K562 (cell line): Measurements from ENCODE around the gene WASL. TPM values are rescaled to one million over a fixed set of nuclear protein-coding genes. Genes with fewer than 3 reads are reported as not detected.

Experiments used
- ATAC-seq: fragments of 200-7000 bp; cut with Tn5 transposase; 3 replicates; pipeline ENCODE4 v1.9.1; 2020; ENCODE audit warnings: moderate library complexity
- BruUV-seq: library from RNA; stranded (reverse); fragments of 400-500 nt; replicated peaks from 2 replicates; lab custom pipeline; 2021; lab: Mats Ljungman, UMichigan
- CTCF ChIA-PET: fragments of 300-600 bp; formaldehyde crosslinking; extraction: SDS; loops from one replicate; lab custom pipeline; 2021; ENCODE audit warnings: low intra/inter-chr PET ratio; lab: Yijun Ruan, JAX
- POLR2A ChIA-PET: fragments of 300-600, 350-650 bp; sonication (Branson Sonifier 250); formaldehyde crosslinking; extraction: SDS; loops from one replicate; lab custom pipeline; 2021; ENCODE audit warnings: antibody characterized with exemption, inconsistent platforms; lab: Yijun Ruan, JAX
- DNase-seq, 4 experiments: peaks; one replicate each; pipeline versions ENCODE4 v3.0.0 to v3.0.0-alpha.2; 2011 to 2018; ENCODE audit warnings: low spot score in 3 of 4, mixed read lengths in 3 of 4; ENCODE audit errors: extremely low read depth in 1 of 4
- FAIRE-seq: peaks from 2 replicates; lab custom pipeline; 2011; peaks lifted over from hg19 to GRCh38; lab: Jason Lieb, UNC
- H2AFZ ChIP-seq: 2 replicates; pipeline ENCODE4 v1.6.0; 2011; ENCODE audit warnings: low read depth, low read length, control low read depth, inconsistent platforms
- H3K27ac ChIP-seq: fragments of 200-600 bp; 3 replicates; pipeline ENCODE4 v1.8.0; 2011; ENCODE audit warnings: low read depth, mild to moderate bottlenecking, control low read depth, inconsistent platforms, low read length, moderate library complexity, mixed read lengths; ENCODE audit errors: extremely low read depth
- H3K27me3 ChIP-seq, 2 experiments: fragments of 300-600 bp in 1 of 2; 2 replicates in 1 of 2; 3 replicates in 1 of 2; pipeline versions ENCODE4 v1.6.0 to v1.8.0; 2011; ENCODE audit warnings: inconsistent platforms in 2 of 2, low read length in 2 of 2, mild to moderate bottlenecking in 1 of 2, mixed read lengths in 1 of 2, moderate library complexity in 1 of 2; ENCODE audit not compliant: control insufficient read depth in 2 of 2, insufficient read depth in 2 of 2
- H3K36me3 ChIP-seq: fragments of 300-600 bp; 3 replicates; pipeline ENCODE4 v1.8.0; 2011; ENCODE audit warnings: mild to moderate bottlenecking, low read length, inconsistent platforms; ENCODE audit not compliant: control insufficient read depth, insufficient read depth
- H3K4me1 ChIP-seq, 2 experiments: fragments of 200-600 bp in 1 of 2; replicated peaks in 1 of 2; 2 replicates in 1 of 2; 3 replicates in 1 of 2; pipeline versions ENCODE4 v1.5.1 to v1.8.0; 2011; ENCODE audit warnings: inconsistent platforms in 2 of 2, low read length in 2 of 2, mild to moderate bottlenecking in 1 of 2, mixed read lengths in 1 of 2, moderate library complexity in 1 of 2; ENCODE audit not compliant: control insufficient read depth in 2 of 2, insufficient read depth in 2 of 2
- H3K4me2 ChIP-seq: 2 replicates; pipeline ENCODE4 v1.6.1; 2011; ENCODE audit warnings: low read length, control low read depth, inconsistent platforms, mixed read lengths; ENCODE audit not compliant: insufficient read depth
- H3K4me3 ChIP-seq: fragments of 200-600 bp; sonication (generic), shearing (Covaris generic); 2 replicates; pipeline ENCODE4 v1.5.1; 2016; ENCODE audit warnings: control low read depth, inconsistent platforms
- H3K79me2 ChIP-seq: fragments of 200-600 bp; 3 replicates; pipeline ENCODE4 v1.8.0; 2011; ENCODE audit warnings: low read length, inconsistent platforms; ENCODE audit not compliant: control insufficient read depth, insufficient read depth
- H3K9ac ChIP-seq, 2 experiments: 2 replicates each; pipeline versions ENCODE4 v1.6.0 to v1.6.1; 2011; ENCODE audit warnings: low read depth in 2 of 2, low read length in 2 of 2, control low read depth in 1 of 2, inconsistent platforms in 1 of 2, mild to moderate bottlenecking in 1 of 2, mixed read lengths in 1 of 2; ENCODE audit not compliant: insufficient read depth in 1 of 2
- H3K9me1 ChIP-seq: one replicate; pipeline ENCODE4 v1.6.0; 2011; ENCODE audit warnings: inconsistent platforms, mild to moderate bottlenecking, low read length, moderate library complexity; ENCODE audit not compliant: control insufficient read depth, insufficient read depth
- H3K9me3 ChIP-seq: replicated peaks from 2 replicates; pipeline ENCODE4 v1.5.1; 2011; ENCODE audit warnings: low read depth, low read length, inconsistent platforms; ENCODE audit not compliant: control insufficient read depth, insufficient read depth
- H4K20me1 ChIP-seq: replicated peaks from 2 replicates; pipeline ENCODE4 v1.6.1; 2011; ENCODE audit warnings: low read length, inconsistent platforms, mixed read lengths; ENCODE audit not compliant: control insufficient read depth, insufficient read depth
- ARHGAP35 ChIP-seq: fragments of 450-650 bp; IDR thresholded peaks from 2 replicates; pipeline ENCODE4 v1.6.1; 2018; ENCODE audit not compliant: partially characterized antibody
- ARID2 ChIP-seq: fragments of 450-650 bp; IDR thresholded peaks from 2 replicates; pipeline ENCODE4 v1.6.1; 2017; ENCODE audit warnings: antibody characterized with exemption, mild to moderate bottlenecking
- CC2D1A ChIP-seq: fragments of 450-650 bp; IDR thresholded peaks from 2 replicates; pipeline ENCODE4 v1.6.1; 2017; ENCODE audit warnings: mild to moderate bottlenecking
- CEBPZ ChIP-seq: fragments of 150-350 bp; IDR thresholded peaks from 2 replicates; pipeline ENCODE4 v1.6.1; 2014; ENCODE audit warnings: low read depth, mild to moderate bottlenecking, low read length, borderline replicate concordance
- CXXC5 ChIP-seq: fragments of 250-450 bp; sonication (Bioruptor Pico); IDR thresholded peaks from 2 replicates; pipeline ENCODE4 v1.8.0; 2022; ENCODE audit warnings: inconsistent platforms, mild to moderate bottlenecking, moderate library complexity
- DDX20 ChIP-seq: fragments of 450-650 bp; IDR thresholded peaks from 2 replicates; pipeline ENCODE4 v1.6.1; 2016; ENCODE audit warnings: missing genetic modification characterization, low read depth, mild to moderate bottlenecking, missing compliant biosample characterization, moderate library complexity
- EGR1 ChIP-seq: fragments of 450-650 bp; conservative IDR thresholded peaks from 2 replicates; pipeline ENCODE4 v1.6.1; 2017; ENCODE audit warnings: mild to moderate bottlenecking
- ETV1 ChIP-seq: fragments of 450-650 bp; conservative IDR thresholded peaks from 2 replicates; pipeline ENCODE4 v1.6.1; 2016; ENCODE audit warnings: missing genetic modification characterization, control low read depth, low read depth, missing compliant biosample characterization
- KDM4B ChIP-seq, 2 experiments: fragments of 450-650 bp in 1 of 2; sonication (generic) in 1 of 2; IDR thresholded peaks; 2 replicates each; pipeline ENCODE4 v1.6.1; 2016 to 2017; ENCODE audit warnings: borderline replicate concordance in 2 of 2, antibody characterized with exemption in 1 of 2, low read depth in 1 of 2, mild to moderate bottlenecking in 1 of 2
- NBN ChIP-seq: fragments of 450-650 bp; IDR thresholded peaks from 2 replicates; pipeline ENCODE4 v1.6.1; 2016; ENCODE audit warnings: low read depth, mild to moderate bottlenecking
- RBM34 ChIP-seq: fragments of 200-400 bp; formaldehyde crosslinking; IDR thresholded peaks from 2 replicates; pipeline ENCODE4 v1.6.1; 2018; ENCODE audit warnings: low read length, borderline replicate concordance; ENCODE audit not compliant: insufficient read depth
- ZNF134 ChIP-seq: fragments of 250-450 bp; sonication (Bioruptor Pico); conservative IDR thresholded peaks from 2 replicates; pipeline ENCODE4 v1.4.0; 2020
- ZNF24 ChIP-seq: fragments of 450-650 bp; IDR thresholded peaks from 2 replicates; pipeline ENCODE4 v1.6.1; 2016
- ZNF263 ChIP-seq: sonication (generic); formaldehyde crosslinking; IDR thresholded peaks from 2 replicates; pipeline ENCODE4 v1.8.0; 2022; ENCODE audit warnings: mild to moderate bottlenecking, missing genetic modification reagents, borderline replicate concordance
- WGBS: fragments of 100-300 bp; shearing (Covaris generic); methylation state at CpG from one replicate; pipeline ENCODE4 v1.1.6; 2016; ENCODE audit warnings: low coverage, mixed read lengths; ENCODE audit not compliant: insufficient coverage; ENCODE audit errors: missing lambda C conversion rate; 5-methylcytosine and 5-hydroxymethylcytosine counted together
- in situ Hi-C: fragments of 300-500 bp; cut with MboI; formaldehyde crosslinking; loops from 4 replicates; pipeline ENCODE4 v1.15.0; 2018; ENCODE audit warnings: inconsistent platforms, mixed read lengths
- intact Hi-C: fragments of 100-400 bp; cut with micrococcal nuclease; formaldehyde crosslinking; loops from 2 replicates; pipeline ENCODE4 v1.14.2; 2022
- polyA plus RNA-seq, 8 experiments: library from polyadenylated mRNA; depleted of rRNA in 4 of 8; stranded (reverse) in 5 of 8; unstranded in 3 of 8; fragments of >200 nt; fragmentation: Nextera tagmentation in 2 of 8; fragmentation: Illumina TruSeq in 1 of 8; extraction: Ambion mirVana in 2 of 8; extraction: Trizol in 1 of 8; gene quantifications; 2 replicates each; pipeline versions ENCODE4 v1.2.1 to v1.2.3, GENCODE V29; 2011 to 2014; ENCODE audit warnings: inconsistent platforms in 1 of 8, missing spikeins in 1 of 8
- total RNA-seq, 7 experiments: library from RNA; depleted of rRNA in 6 of 7; stranded (reverse); fragments of >200 nt in 6 of 7; fragmentation: Illumina TruSeq in 2 of 7; extraction: Trizol in 2 of 7; gene quantifications; 2 replicates each; pipeline versions ENCODE4 v1.2.1 to v1.2.3, GENCODE V29; 2011 to 2021; ENCODE audit warnings: low replicate concordance in 1 of 7

Gene WASL
- total and polyA plus RNA-seq, 9 of the 15 experiments (the other 6 are each of a cell fraction or from before 2014, with no cell fraction given) = 3.2 to 13.9 (median 8.3) TPM

- TF ChIP-seq RBM34 (no peak), ZNF134 (CRISPR knock-in tag) (no peak), ARHGAP35 (no peak), CEBPZ (no peak), DDX20 (no peak)
Measured at GRCh38 chr7:123695944-123696677, 52.7 kb downstream of the WASL start (continued).

- DNase-seq (peak; percentile 31 to 55 (median 40)), FAIRE-seq (no peak), ATAC-seq (peak; percentile 78)
- ChIA-PET CTCF (no interaction called here), POLR2A (interaction anchor here (1.4 kb wide), 1 partner anchor 15 kb away, joined by 5 read pairs; no protein-coding TSS in a partner anchor)
- Histone ChIP-seq H3K4me1 (peaks cover 0 to 5% of the 10 kb centered on the region in 2 experiments; a peak in 1 of 5 replicates), H3K9me3 (no peaks in the 10 kb centered on the region), H2AFZ (no peak overlapping the region), H3K4me3 (no peak overlapping the region), H3K27ac (no peak overlapping the region), H3K4me2 (no peak overlapping the region), H3K9ac (0 out of 4 replicates have a peak overlapping the region, but pooled peaks of 1 of the 2 experiments have one; percentile 47), H3K27me3 (no peaks in the 10 kb centered on the region), H3K36me3 (peaks cover 86% of the 10 kb centered on the region), H3K9me1 (no peaks in the 10 kb centered on the region), H3K79me2 (0 out of 3 replicates have a peak, but pooled peaks cover 2% of the 10 kb centered on the region), H4K20me1 (no peaks in the 10 kb centered on the region)
- intact Hi-C loops = no loop called here
- peak; percentile 78 for TF ChIP-seq ZNF263 (CRISPR knock-in tag)
- no peak for TF ChIP-seq KDM4B (IDR thresholded peaks at IDR 0.05; ENCODE audit: borderline replicate concordance in 2 of 2, low read depth in 1 of 2)
- no peak for TF ChIP-seq ETV1 (tag)
- no peak for TF ChIP-seq ARID2
- TF ChIP-seq EGR1 = peak; percentile 93
- no peak for TF ChIP-seq NBN
- TF ChIP-seq CXXC5 (CRISPR knock-in tag) = no peak
- peak; percentile 13; the same call in 1 of the 2 replicates for TF ChIP-seq CC2D1A
- no peak for TF ChIP-seq ZNF24
- in situ Hi-C loops = no loop called here
- 96% methylated on average over 6 of the region's 6 CpGs for WGBS
- no TSS peak for BruUV-seq
Measured at GRCh38 chr7:123692471-123692877, 56.3 kb downstream of the WASL start.
